C4-2B (cell line): ENCODE measurements around the gene UBASH3B.

Experiments
- CTCF ChIP-seq: fragments of 450-650 bp; conservative IDR thresholded peaks from 2 replicates; pipeline ENCODE4 v1.5.1; 2017; ENCODE audit warnings: mild to moderate bottlenecking
- ZFX ChIP-seq: fragments of 450-650 bp; IDR thresholded peaks from 2 replicates; pipeline ENCODE4 v1.6.1; 2017

DNA sequence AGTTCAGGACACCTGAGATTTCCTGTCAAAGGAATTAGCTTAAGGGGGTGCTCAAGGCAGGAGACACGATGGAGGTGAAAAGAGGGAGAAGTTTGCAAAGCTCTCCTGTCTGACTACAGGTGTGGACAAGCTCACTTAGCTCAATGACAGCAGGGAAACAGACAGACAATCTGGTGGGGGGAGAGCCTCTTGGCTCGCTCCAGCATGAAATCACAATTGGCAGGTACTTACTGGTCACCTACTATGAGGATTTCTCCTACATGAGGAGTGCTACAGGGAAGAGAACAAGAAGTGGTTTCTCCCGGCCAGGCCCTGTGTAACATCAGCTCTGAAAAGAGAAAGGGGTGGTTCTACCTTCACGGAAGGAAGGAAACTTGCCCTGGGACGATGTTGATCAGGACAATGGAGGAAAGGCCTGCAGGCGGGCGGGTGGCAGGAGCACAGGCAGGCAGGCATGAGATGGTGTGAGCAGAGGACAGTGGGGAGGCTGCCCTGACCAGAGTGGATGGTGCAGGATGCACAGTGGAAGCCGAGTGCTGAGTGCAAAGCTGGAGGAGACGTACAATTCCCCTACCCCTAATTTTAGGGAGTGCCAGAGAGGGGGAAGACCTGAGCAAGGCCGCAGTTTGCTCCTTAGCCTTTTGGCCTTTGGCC, 124.9 kb downstream of the UBASH3B start:
- no peak for TF ChIP-seq CTCF
- no peak for TF ChIP-seq ZFX
